ENCODE results near the gene HGF.

GRCh38 chr7:81811956-81812865 is 42.4 kb upstream of the HGF start:
- TF ChIP-seq POLR2A (IDR thresholded peaks at IDR 0.05) (no peak), CTCF (IDR thresholded peaks at IDR 0.05) (no peak), POLR2AphosphoS5 (IDR thresholded peaks at IDR 0.05) (no peak)
